ENCODE measurements around the gene ANKRD23. TPM values are rescaled to one million over a fixed set of nuclear protein-coding genes. Genes with fewer than 3 reads are reported as not detected.
A peak's percentile ranks its signal among the peaks of the same experiment; 100 is the strongest.

ANKRD23 gene
- total and polyA plus RNA-seq, 2 of the 8 experiments (the other 6 are each of a cell fraction or from before 2014, with no cell fraction given), result 3.4 to 3.5 TPM

- Histone ChIP-seq H2BK120ac (replicated peaks; ENCODE audit: low read depth, low read length) (peak overlapping the region; percentile 6), H3K4me2 (ENCODE audit: insufficient read depth in 1 of 2, low read depth in 2 of 2, low read length in 2 of 2) (no peak overlapping the region), H2AK5ac (ENCODE audit: low read depth, low read length) (0 out of 2 replicates have a peak overlapping the region, but pooled peaks have one; percentile 6), H3K27ac (ENCODE audit: low read depth, low read length) (no peak overlapping the region), H4K5ac (ENCODE audit: insufficient read length, low read depth, low read length) (no peak overlapping the region), H3K4me1 (replicated peaks in 1 of 4; ENCODE audit: control insufficient read depth in 3 of 4, insufficient read depth in 4 of 4, low read length in 3 of 4) (peaks cover 0 to 10% (median 5%) of the 10 kb centered on the region in 4 experiments; a peak in 4 of 7 replicates), H2BK12ac (ENCODE audit: low read depth, low read length) (no peak overlapping the region), H4K8ac (ENCODE audit: extremely low read depth, insufficient read depth, low read length) (no peak overlapping the region), H3K36me3 (ENCODE audit: control insufficient read depth in 2 of 4, insufficient read depth in 4 of 4, low read length in 3 of 4) (no peaks in the 10 kb centered on the region), H3K4me3 (ENCODE audit: extremely low read depth in 1 of 4, insufficient read depth in 2 of 4, low read depth in 3 of 4, low read length in 4 of 4) (no peak overlapping the region), H3K27me3 (replicated peaks in 1 of 4; ENCODE audit: control insufficient read depth in 3 of 4, extremely low read depth in 1 of 4, insufficient read depth in 3 of 4, low read length in 3 of 4) (peaks cover 0 to 2% (median 0%) of the 10 kb centered on the region in 4 experiments; a peak in 1 of 7 replicates), H3K23me2 (ENCODE audit: low read depth, low read length) (peaks cover 4% of the 10 kb centered on the region; the same call in 1 of the 2 replicates), H4K20me1 (replicated peaks in 1 of 2; ENCODE audit: control insufficient read depth in 1 of 2, insufficient read depth in 2 of 2, low read length in 2 of 2) (no peaks in the 10 kb centered on the region), H3K14ac (ENCODE audit: insufficient read length) (no peak overlapping the region), H2AFZ (ENCODE audit: low read length) (no peak overlapping the region), H2BK15ac (ENCODE audit: low read length) (no peak overlapping the region), H3K4ac (replicated peaks; ENCODE audit: insufficient read length, low read depth, low read length) (no peak overlapping the region), H3K79me2 (ENCODE audit: control insufficient read depth in 1 of 2, insufficient read depth in 2 of 2, low read length in 2 of 2) (no peaks in the 10 kb centered on the region), H3K23ac (ENCODE audit: insufficient read length) (no peak overlapping the region), H3K18ac (ENCODE audit: extremely low read depth, low read length) (no peak overlapping the region), H3K56ac (replicated peaks; ENCODE audit: insufficient read length, low read depth, low read length) (no peak overlapping the region), H2BK20ac (ENCODE audit: low read length) (0 out of 2 replicates have a peak overlapping the region, but pooled peaks have one; percentile 7), H3K9me3 (ENCODE audit: insufficient read depth in 2 of 2, low read depth in 1 of 2, low read length in 1 of 2) (no peaks in the 10 kb centered on the region), H3K79me1 (ENCODE audit: low read depth, low read length) (no peaks in the 10 kb centered on the region), H3K9ac (replicated peaks in 1 of 4; ENCODE audit: extremely low read depth in 1 of 4, low read depth in 3 of 4, low read length in 3 of 4) (no peak overlapping the region), H4K91ac (replicated peaks; ENCODE audit: insufficient read length, low read length) (no peak overlapping the region), H2BK5ac (ENCODE audit: low read depth, low read length) (no peak overlapping the region)
- DNase-seq (ENCODE audit: low read depth in 1 of 2, low spot score in 2 of 2) (no peak), FAIRE-seq (no peak)
- POLR2A ChIA-PET (ENCODE audit: partially characterized antibody), result interaction anchor here (2.2 to 2.3 kb wide), 2 partner anchors 10 to 22 kb away, joined by 8 read pairs; no protein-coding TSS in a partner anchor
- WGBS, 2 experiments (ENCODE audit: extremely low coverage in 1 of 2, insufficient coverage in 1 of 2, insufficient read length in 1 of 2, insufficient replicate concordance in 2 of 2, low coverage in 1 of 2, low lambda C conversion rate in 2 of 2, missing lambda C conversion rate in 1 of 2), result 93% methylated on average over 7 of the region's 7 CpGs; no CpG with 5 or more reads in 1 of the 2 experiments
- CTCF ChIA-PET (ENCODE audit: partially characterized antibody), result interaction anchor here (0.6 to 4.8 kb wide), 16 partner anchors 10 to 69 kb away, joined by 3 to 22 read pairs (median 4); partner anchors contain the start of gene ANKRD39
- no peak for TF ChIP-seq RFX5 (IDR thresholded peaks at IDR 0.05; ENCODE audit: borderline replicate concordance, low read depth, low read length)
- no peak for TF ChIP-seq GABPA (IDR thresholded peaks at IDR 0.05; ENCODE audit: borderline replicate concordance, insufficient read depth, low read length)
- TF ChIP-seq CHD1 (IDR thresholded peaks at IDR 0.05; ENCODE audit: low read depth, low read length), result no peak
- TF ChIP-seq CBX5 (IDR thresholded peaks at IDR 0.05; ENCODE audit: low read depth, low read length), result no peak
- TF ChIP-seq SP2 (IDR thresholded peaks at IDR 0.05; ENCODE audit: low read length), result no peak
- TF ChIP-seq JUN (IDR thresholded peaks at IDR 0.05; ENCODE audit: low read depth, low read length), result no peak
- no peak for TF ChIP-seq RNF2 (IDR thresholded peaks at IDR 0.05; ENCODE audit: borderline replicate concordance, low read depth, low read length, missing control alignments, poor library complexity, severe bottlenecking)
- TF ChIP-seq, protein P1, sequence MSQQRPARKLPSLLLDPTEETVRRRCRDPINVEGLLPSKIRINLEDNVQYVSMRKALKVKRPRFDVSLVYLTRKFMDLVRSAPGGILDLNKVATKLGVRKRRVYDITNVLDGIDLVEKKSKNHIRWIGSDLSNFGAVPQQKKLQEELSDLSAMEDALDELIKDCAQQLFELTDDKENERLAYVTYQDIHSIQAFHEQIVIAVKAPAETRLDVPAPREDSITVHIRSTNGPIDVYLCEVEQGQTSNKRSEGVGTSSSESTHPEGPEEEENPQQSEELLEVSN (IDR thresholded peaks at IDR 0.05), result no peak
- no peak for TF ChIP-seq NANOG (IDR thresholded peaks at IDR 0.05; ENCODE audit: insufficient read depth, low read depth, low read length, poor library complexity, severe bottlenecking)
Observed at GRCh38 chr2:96890252-96890651, 46.4 kb upstream of the ANKRD23 start.

Data from H1 (cell line).